ENCODE data around the gene ANKRD65. TPM values are rescaled to one million over a fixed set of nuclear protein-coding genes. Genes with fewer than 3 reads are reported as not detected.
A peak's percentile ranks its signal among the peaks of the same experiment; 100 is the strongest.

ANKRD65 gene
- total and polyA plus RNA-seq, 12 donors = 0.22 to 3.4 (median 1.6) TPM

GRCh38 chr1:1425753-1426495 is 4.8 kb upstream of the ANKRD65 start:
- intact Hi-C loops (cut with DNase I) = no loop called here
- Histone ChIP-seq H3K27me3 (no peaks in the 10 kb centered on the region), H3K4me3 (no peak overlapping the region), H3K4me1 (replicated peaks in 1 of 2) (peaks cover 16% of the 10 kb centered on the region in 2 donors), H3K9me3 (replicated peaks in 1 of 3) (no peaks in the 10 kb centered on the region), H3K36me3 (replicated peaks in 1 of 2) (no peaks in the 10 kb centered on the region), H3K27ac (no peak overlapping the region)
- 32 to 67% (median 60%) methylated on average over 3 to 32 of the region's 33 CpGs for WGBS, 4 donors
- TF ChIP-seq POLR2A (IDR thresholded peaks at IDR 0.05) = no peak
- no peak for TF ChIP-seq CTCF (IDR thresholded peaks at IDR 0.05)
- DNase-seq = peak in 2 of 7 donors; percentile 13 to 20

DNA sequence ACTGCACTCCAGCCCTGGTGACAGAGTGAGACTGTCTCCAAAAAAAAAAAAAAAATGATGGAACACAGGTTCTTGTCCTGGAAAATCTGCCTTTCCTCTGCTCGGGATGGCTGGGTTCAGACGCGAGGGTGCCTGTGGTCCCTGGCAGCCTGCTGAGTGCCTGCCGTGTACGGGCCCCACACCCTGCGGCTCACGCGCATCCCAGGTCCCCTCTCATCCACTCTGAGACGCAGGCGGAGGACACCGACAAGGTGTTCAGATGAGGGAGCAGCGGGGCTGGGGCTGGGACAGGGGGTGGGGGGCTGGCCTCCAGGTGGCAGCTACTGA is 4.3 kb upstream of the ANKRD65 start:
- TF ChIP-seq POLR2A (IDR thresholded peaks at IDR 0.05) = no peak
- TF ChIP-seq CTCF (IDR thresholded peaks at IDR 0.05) = no peak
- Histone ChIP-seq H3K27me3 (no peaks in the 10 kb centered on the region), H3K9me3 (replicated peaks in 1 of 3) (no peaks in the 10 kb centered on the region), H3K4me1 (replicated peaks in 1 of 2) (peaks cover 11% of the 10 kb centered on the region in 2 donors), H3K27ac (no peak overlapping the region), H3K36me3 (replicated peaks in 1 of 2) (no peaks in the 10 kb centered on the region), H3K4me3 (no peak overlapping the region)
- 85 to 89% (median 86%) methylated on average over 9 to 12 of the region's 12 CpGs for WGBS, 4 donors
- peak in 1 of 7 donors; percentile 9 for DNase-seq
- intact Hi-C loops (cut with DNase I) = no loop called here

GRCh38 chr1:1424707-1425106 is 3.6 kb upstream of the ANKRD65 start:
- TF ChIP-seq CTCF (IDR thresholded peaks at IDR 0.05) = no peak
- WGBS, 4 donors = 83 to 92% (median 89%) methylated on average over 15 of the region's 15 CpGs
- Histone ChIP-seq H3K9me3 (replicated peaks in 1 of 3) (no peaks in the 10 kb centered on the region), H3K27me3 (no peaks in the 10 kb centered on the region), H3K4me3 (no peak overlapping the region), H3K4me1 (replicated peaks in 1 of 2) (peaks cover 4 to 5% of the 10 kb centered on the region in 2 donors), H3K27ac (no peak overlapping the region), H3K36me3 (replicated peaks in 1 of 2) (no peaks in the 10 kb centered on the region)
- DNase-seq = peak in 1 of 7 donors; percentile 6
- intact Hi-C loops (cut with DNase I) = no loop called here

DNA sequence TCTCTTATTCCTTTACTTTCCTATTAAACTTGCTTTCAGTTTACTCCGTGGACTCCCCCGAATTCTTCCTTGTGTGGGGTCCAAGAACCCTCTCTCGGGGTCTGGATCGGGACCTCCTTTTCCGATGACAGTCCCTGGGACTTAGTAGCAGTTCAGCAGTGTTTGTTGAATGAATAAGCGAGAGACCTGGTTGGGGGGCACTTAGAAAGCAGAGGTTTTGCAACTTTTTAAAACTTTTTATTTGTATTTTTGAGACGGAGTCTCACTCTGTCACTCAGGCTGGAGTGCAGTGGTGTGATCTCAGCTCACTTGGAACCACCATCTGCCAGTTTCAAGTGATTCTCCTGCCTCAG is 2.1 kb upstream of the ANKRD65 start:
- H3K27me3 ChIP-seq = no peaks in the 10 kb centered on the region
- intact Hi-C loops (cut with DNase I) = no loop called here
- TF ChIP-seq POLR2A (IDR thresholded peaks at IDR 0.05) (no peak), CTCF (IDR thresholded peaks at IDR 0.05) (no peak)
- no peak overlapping the region for H3K27ac ChIP-seq
- H3K36me3 ChIP-seq (replicated peaks in 1 of 2) = no peaks in the 10 kb centered on the region
- no peaks in the 10 kb centered on the region for H3K4me1 ChIP-seq (replicated peaks in 1 of 2)
- DNase-seq = peak in 1 of 7 donors; percentile 9
- WGBS, 4 donors = 88 to 92% (median 91%) methylated on average over 7 of the region's 7 CpGs
- H3K4me3 ChIP-seq = no peak overlapping the region
- no peaks in the 10 kb centered on the region for H3K9me3 ChIP-seq (replicated peaks in 1 of 3)
